SK-N-SH treated with all-trans-retinoic acid at 6 μM for 48 hours (cell line): ENCODE results near the gene QPCTL.

Experiments used
- CREB5 ChIP-seq: fragments of 250-450 bp; sonication (Bioruptor Pico); IDR thresholded peaks from 2 replicates; pipeline ENCODE4 v1.5.1; 2020; ENCODE audit warnings: low read depth, mild to moderate bottlenecking, moderate library complexity
- CSDC2 ChIP-seq: fragments of 250-450 bp; sonication (Bioruptor Pico); IDR thresholded peaks from 2 replicates; pipeline ENCODE4 v1.5.0; 2020; ENCODE audit warnings: mild to moderate bottlenecking, moderate library complexity
- ESRRG ChIP-seq: fragments of 250-450 bp; sonication (Bioruptor Pico); IDR thresholded peaks from 2 replicates; pipeline ENCODE4 v1.6.1; 2021; ENCODE audit warnings: mild to moderate bottlenecking
- GLIS3 ChIP-seq: fragments of 250-450 bp; sonication (Bioruptor Pico); IDR thresholded peaks from 2 replicates; pipeline ENCODE4 v1.5.0; 2020; ENCODE audit warnings: mild to moderate bottlenecking, moderate library complexity
- OSR1 ChIP-seq: fragments of 250-450 bp; sonication (Bioruptor Pico); IDR thresholded peaks from 2 replicates; pipeline ENCODE4 v1.8.0; 2022; ENCODE audit warnings: moderate library complexity, mild to moderate bottlenecking, inconsistent platforms
- PATZ1 ChIP-seq: fragments of 250-450 bp; sonication (Bioruptor Pico); IDR thresholded peaks from 2 replicates; pipeline ENCODE4 v1.8.0; 2020; ENCODE audit warnings: mild to moderate bottlenecking, moderate library complexity, borderline replicate concordance
- PPARA ChIP-seq: fragments of 250-450 bp; sonication (Bioruptor Pico); IDR thresholded peaks from 2 replicates; pipeline ENCODE4 v1.5.0; 2020; ENCODE audit warnings: mild to moderate bottlenecking, borderline replicate concordance
- RARB ChIP-seq: fragments of 250-450 bp; sonication (Bioruptor Pico); IDR thresholded peaks from 2 replicates; pipeline ENCODE4 v1.8.0; 2021; ENCODE audit warnings: mild to moderate bottlenecking, moderate library complexity
- SNAI2 ChIP-seq: fragments of 250-450 bp; sonication (Bioruptor Pico); IDR thresholded peaks from 2 replicates; pipeline ENCODE4 v1.5.0; 2020; ENCODE audit warnings: mild to moderate bottlenecking, moderate library complexity
- TOX ChIP-seq: fragments of 250-450 bp; sonication (Bioruptor Pico); IDR thresholded peaks from 2 replicates; pipeline ENCODE4 v1.8.0; 2021; ENCODE audit warnings: mild to moderate bottlenecking, moderate library complexity, borderline replicate concordance
- ZC3H10 ChIP-seq: fragments of 250-450 bp; sonication (Bioruptor Pico); IDR thresholded peaks from 2 replicates; pipeline ENCODE4 v1.5.1; 2021; ENCODE audit warnings: mild to moderate bottlenecking, moderate library complexity
- ZFP30 ChIP-seq: fragments of 450-650 bp; formaldehyde crosslinking; IDR thresholded peaks from 2 replicates; pipeline ENCODE4 v1.5.0; 2022; ENCODE audit warnings: mild to moderate bottlenecking, moderate library complexity
- ZNF565 ChIP-seq: fragments of 450-650 bp; formaldehyde crosslinking; conservative IDR thresholded peaks from 2 replicates; pipeline ENCODE4 v1.5.0; 2020; ENCODE audit warnings: low read depth, mild to moderate bottlenecking, moderate library complexity
- ZNF70 ChIP-seq: fragments of 450-650 bp; formaldehyde crosslinking; IDR thresholded peaks from 2 replicates; pipeline ENCODE4 v1.5.0; 2020; ENCODE audit warnings: mild to moderate bottlenecking, moderate library complexity

GRCh38 chr19:45655073-45655472, 37.4 kb upstream of the QPCTL start:
- TF ChIP-seq RARB (CRISPR knock-in tag): no peak
- no peak for TF ChIP-seq ZC3H10 (CRISPR knock-in tag)
- no peak for TF ChIP-seq ZNF565 (CRISPR knock-in tag)
- TF ChIP-seq OSR1: no peak
- no peak for TF ChIP-seq CREB5 (CRISPR knock-in tag)
- TF ChIP-seq GLIS3 (CRISPR knock-in tag): no peak
- TF ChIP-seq PPARA: no peak
- TF ChIP-seq TOX: no peak
- TF ChIP-seq CSDC2: no peak
- no peak for TF ChIP-seq ESRRG
- TF ChIP-seq ZFP30 (CRISPR knock-in tag): no peak
- TF ChIP-seq PATZ1 (CRISPR knock-in tag): no peak
- no peak for TF ChIP-seq SNAI2
- no peak for TF ChIP-seq ZNF70
